Measurements from ENCODE around the gene SLIT1. TPM values are rescaled to one million over a fixed set of nuclear protein-coding genes. Genes with fewer than 3 reads are reported as not detected.

SLIT1 gene
- total RNA-seq, 1 donor from 2014 or later: 25.5 TPM

DNA sequence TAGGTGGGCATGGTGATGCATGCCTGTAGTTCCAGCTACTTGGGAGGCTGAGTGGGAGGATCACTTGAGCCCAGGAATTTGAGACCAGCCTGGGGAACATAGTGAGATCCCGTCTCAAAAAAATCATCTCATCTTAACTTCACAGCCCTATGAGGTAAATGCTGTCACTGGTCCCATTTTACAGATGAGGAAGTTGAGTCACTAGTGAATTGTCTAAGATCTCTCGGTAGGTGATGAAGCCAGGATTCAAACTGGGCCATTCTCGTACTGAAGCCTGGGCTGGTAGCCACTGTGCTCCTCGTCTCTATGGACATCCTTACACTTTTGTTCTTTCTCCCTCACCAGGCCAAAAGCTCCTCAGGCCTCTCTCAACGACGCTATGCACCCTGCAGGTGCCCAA lies 6.4 kb downstream of the SLIT1 start:
- H3K4me1 Mint-ChIP-seq (ENCODE audit: low read depth): peaks cover 10% of the 10 kb centered on the region
- peaks cover 40% of the 10 kb centered on the region for H3K27me3 Mint-ChIP-seq

DNA sequence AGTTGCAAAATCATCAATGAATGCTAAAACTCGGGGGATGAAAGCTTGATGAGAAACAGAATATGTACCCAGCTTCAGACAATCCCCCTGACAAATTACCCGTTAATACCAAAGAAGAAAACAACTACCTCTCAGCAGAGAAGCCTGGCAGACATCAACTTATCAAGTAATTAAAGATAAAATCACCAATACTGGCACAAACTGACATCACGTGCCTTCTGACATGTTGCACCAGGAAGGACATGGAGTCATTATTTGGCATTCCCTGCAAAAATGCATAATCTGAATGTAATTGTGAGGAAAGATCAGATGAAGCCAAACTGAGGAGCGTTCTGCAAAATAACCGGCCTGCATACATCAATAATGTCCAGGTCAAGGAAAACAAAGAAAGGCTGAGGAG lies 7.7 kb downstream of the SLIT1 start:
- no peak overlapping the region for H3K27ac Mint-ChIP-seq
- peaks cover 2% of the 10 kb centered on the region for H3K36me3 Mint-ChIP-seq (ENCODE audit: insufficient read depth)
- H3K4me3 Mint-ChIP-seq (ENCODE audit: low read depth): no peak overlapping the region
- no peak for DNase-seq (ENCODE audit: low spot score, unreplicated experiment)
- H3K27me3 Mint-ChIP-seq: peaks cover 27% of the 10 kb centered on the region
- H3K9me3 Mint-ChIP-seq (ENCODE audit: low read depth): no peaks in the 10 kb centered on the region
- TF ChIP-seq, protein P1, sequence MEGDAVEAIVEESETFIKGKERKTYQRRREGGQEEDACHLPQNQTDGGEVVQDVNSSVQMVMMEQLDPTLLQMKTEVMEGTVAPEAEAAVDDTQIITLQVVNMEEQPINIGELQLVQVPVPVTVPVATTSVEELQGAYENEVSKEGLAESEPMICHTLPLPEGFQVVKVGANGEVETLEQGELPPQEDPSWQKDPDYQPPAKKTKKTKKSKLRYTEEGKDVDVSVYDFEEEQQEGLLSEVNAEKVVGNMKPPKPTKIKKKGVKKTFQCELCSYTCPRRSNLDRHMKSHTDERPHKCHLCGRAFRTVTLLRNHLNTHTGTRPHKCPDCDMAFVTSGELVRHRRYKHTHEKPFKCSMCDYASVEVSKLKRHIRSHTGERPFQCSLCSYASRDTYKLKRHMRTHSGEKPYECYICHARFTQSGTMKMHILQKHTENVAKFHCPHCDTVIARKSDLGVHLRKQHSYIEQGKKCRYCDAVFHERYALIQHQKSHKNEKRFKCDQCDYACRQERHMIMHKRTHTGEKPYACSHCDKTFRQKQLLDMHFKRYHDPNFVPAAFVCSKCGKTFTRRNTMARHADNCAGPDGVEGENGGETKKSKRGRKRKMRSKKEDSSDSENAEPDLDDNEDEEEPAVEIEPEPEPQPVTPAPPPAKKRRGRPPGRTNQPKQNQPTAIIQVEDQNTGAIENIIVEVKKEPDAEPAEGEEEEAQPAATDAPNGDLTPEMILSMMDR (IDR thresholded peaks at IDR 0.05; ENCODE audit: unreplicated experiment): no peak
- peaks cover 5% of the 10 kb centered on the region for H3K4me1 Mint-ChIP-seq (ENCODE audit: low read depth)

More for the DNA sequence above, 6.4 kb downstream of the SLIT1 start:
- H3K27ac Mint-ChIP-seq: no peak overlapping the region
- DNase-seq (ENCODE audit: low spot score, unreplicated experiment): no peak
- no peaks in the 10 kb centered on the region for H3K9me3 Mint-ChIP-seq (ENCODE audit: low read depth)
- peaks cover 2% of the 10 kb centered on the region for H3K36me3 Mint-ChIP-seq (ENCODE audit: insufficient read depth)
- no peak overlapping the region for H3K4me3 Mint-ChIP-seq (ENCODE audit: low read depth)
- TF ChIP-seq, protein P1 (IDR thresholded peaks at IDR 0.05; ENCODE audit: unreplicated experiment): no peak

DNA sequence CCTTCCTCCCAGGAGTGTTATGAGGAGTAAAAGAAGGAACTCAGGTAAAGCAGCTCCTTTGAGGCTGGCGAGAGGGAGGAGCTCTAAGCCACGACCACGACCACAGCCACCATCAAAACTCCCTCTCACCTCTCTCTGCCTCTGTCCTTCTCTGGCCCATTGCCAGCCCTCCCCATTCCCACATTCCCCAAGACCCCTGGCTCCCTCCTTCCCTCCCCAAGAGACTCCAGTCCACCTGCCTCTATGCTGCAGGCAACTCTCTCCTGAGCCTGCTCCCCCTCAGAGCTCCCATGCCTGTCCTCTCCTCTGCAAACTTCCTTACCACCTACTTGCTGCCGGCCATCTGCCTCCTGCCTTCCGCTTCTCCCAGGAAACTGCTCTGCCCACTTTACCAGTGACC lies 9.5 kb downstream of the SLIT1 start:
- no peak for DNase-seq (ENCODE audit: low spot score, unreplicated experiment)
- Mint-ChIP-seq H3K36me3 (ENCODE audit: insufficient read depth) (peaks cover 2% of the 10 kb centered on the region), H3K4me1 (ENCODE audit: low read depth) (peaks cover 5% of the 10 kb centered on the region), H3K27me3 (peaks cover 22% of the 10 kb centered on the region), H3K9me3 (ENCODE audit: low read depth) (no peaks in the 10 kb centered on the region), H3K4me3 (ENCODE audit: low read depth) (no peak overlapping the region), H3K27ac (no peak overlapping the region)
- TF ChIP-seq, protein P1 (IDR thresholded peaks at IDR 0.05; ENCODE audit: unreplicated experiment): no peak

DNA sequence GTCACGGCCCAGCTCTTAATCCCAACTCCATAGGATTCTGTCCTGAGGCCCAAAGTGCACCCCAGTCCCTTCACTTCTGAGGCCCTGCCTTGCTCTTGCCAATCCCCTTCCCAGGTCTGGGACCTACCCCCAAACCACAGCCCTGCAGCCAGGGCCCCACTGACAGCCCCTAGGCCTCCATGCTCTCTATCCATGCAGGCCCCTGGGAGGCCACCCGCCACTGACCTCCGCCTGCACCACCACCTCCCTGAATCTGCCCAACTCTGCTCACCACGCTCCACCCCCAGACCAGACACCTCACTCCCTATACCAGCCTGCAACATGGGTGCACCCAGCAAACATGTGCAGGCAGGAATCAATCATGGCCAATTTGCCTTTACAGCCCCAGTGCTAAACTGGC lies 10.2 kb downstream of the SLIT1 start:
- DNase-seq (ENCODE audit: low spot score, unreplicated experiment): no peak
- Mint-ChIP-seq H3K27ac (no peak overlapping the region), H3K27me3 (peaks cover 18% of the 10 kb centered on the region), H3K36me3 (ENCODE audit: insufficient read depth) (peaks cover 2% of the 10 kb centered on the region), H3K4me1 (ENCODE audit: low read depth) (peaks cover 5% of the 10 kb centered on the region), H3K9me3 (ENCODE audit: low read depth) (no peaks in the 10 kb centered on the region), H3K4me3 (ENCODE audit: low read depth) (no peak overlapping the region)
- TF ChIP-seq, protein P1 (IDR thresholded peaks at IDR 0.05; ENCODE audit: unreplicated experiment): no peak

DNA sequence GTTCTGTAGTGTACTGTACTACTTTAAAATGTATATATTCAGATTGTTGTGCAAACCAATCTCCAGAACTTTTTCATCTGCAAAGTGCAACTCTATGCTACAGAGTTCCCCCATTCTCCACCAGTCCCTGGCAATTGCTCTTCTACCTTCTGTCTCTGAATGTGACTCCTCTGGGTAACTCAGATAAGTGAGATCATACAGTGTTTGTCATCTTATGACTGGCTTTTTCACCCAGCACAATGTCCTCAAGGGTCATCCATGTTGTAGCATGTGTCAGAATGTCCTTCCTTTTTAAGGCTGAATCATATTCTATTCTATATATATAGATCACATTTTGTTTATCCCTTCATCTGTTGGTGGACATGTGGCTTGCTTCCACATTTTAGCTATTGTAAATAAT lies 10.8 kb downstream of the SLIT1 start:
- TF ChIP-seq, protein P1 (IDR thresholded peaks at IDR 0.05; ENCODE audit: unreplicated experiment): no peak
- no peak overlapping the region for H3K4me3 Mint-ChIP-seq (ENCODE audit: low read depth)
- H3K4me1 Mint-ChIP-seq (ENCODE audit: low read depth): peaks cover 2% of the 10 kb centered on the region
- H3K36me3 Mint-ChIP-seq (ENCODE audit: insufficient read depth): peaks cover 2% of the 10 kb centered on the region
- peaks cover 11% of the 10 kb centered on the region for H3K27me3 Mint-ChIP-seq
- H3K27ac Mint-ChIP-seq: no peak overlapping the region
- H3K9me3 Mint-ChIP-seq (ENCODE audit: low read depth): no peaks in the 10 kb centered on the region
- DNase-seq (ENCODE audit: low spot score, unreplicated experiment): no peak
